DMS53 treated with DMSO at 0.1 percent for 48 hours (cell line): Measurements from ENCODE around the gene UTS2B.

Experiments
- DNase-seq: peaks from one replicate; lab custom pipeline; 2025; ENCODE audit not compliant: unreplicated experiment; lab: John Stamatoyannopoulos, UW

The UTS2B gene

GRCh38 chr3:191329654-191330529, at the start of gene UTS2B:
UTS2B (minus strand) TSS chr3:191330526; CDS start chr3:191282189, 48,337 bp downstream.
- no peak for DNase-seq

GRCh38 chr3:191380001-191380400, 49.7 kb upstream of the UTS2B start:
- DNase-seq = no peak

- DNase-seq = no peak
Measured at GRCh38 chr3:191379446-191379845, 49.1 kb upstream of the UTS2B start.

GRCh38 chr3:191378142-191378812, 48.0 kb upstream of the UTS2B start:
- DNase-seq = no peak

- no peak for DNase-seq
Measured at GRCh38 chr3:191376516-191377141, 46.3 kb upstream of the UTS2B start.

- DNase-seq = no peak
Measured at GRCh38 chr3:191373327-191373726, 43.0 kb upstream of the UTS2B start.

GRCh38 chr3:191372122-191372521, 41.8 kb upstream of the UTS2B start:
- DNase-seq = no peak

GRCh38 chr3:191369616-191370010, 39.3 kb upstream of the UTS2B start:
- DNase-seq = no peak

- no peak for DNase-seq
Measured at GRCh38 chr3:191368755-191369615, 38.7 kb upstream of the UTS2B start.

GRCh38 chr3:191366675-191367074, 36.3 kb upstream of the UTS2B start:
- no peak for DNase-seq

GRCh38 chr3:191363221-191363620, 32.9 kb upstream of the UTS2B start:
- DNase-seq = no peak

- DNase-seq = no peak
Measured at GRCh38 chr3:191362524-191363090, 32.3 kb upstream of the UTS2B start.

- peak; percentile 15 for DNase-seq
Measured at GRCh38 chr3:191362037-191362436, 31.7 kb upstream of the UTS2B start.

GRCh38 chr3:191361456-191361855, 31.1 kb upstream of the UTS2B start:
- no peak for DNase-seq

- DNase-seq = no peak
Measured at GRCh38 chr3:191360620-191361019, 30.3 kb upstream of the UTS2B start.

- no peak for DNase-seq
Measured at GRCh38 chr3:191358929-191359328, 28.6 kb upstream of the UTS2B start.

- no peak for DNase-seq
Measured at GRCh38 chr3:191357909-191358308, 27.6 kb upstream of the UTS2B start.

GRCh38 chr3:191356631-191357439, 26.5 kb upstream of the UTS2B start:
- no peak for DNase-seq

GRCh38 chr3:191355406-191355805, 25.1 kb upstream of the UTS2B start:
- DNase-seq = no peak
